H1 (cell line): ENCODE results near the gene AP3B2. TPM values are rescaled to one million over a fixed set of nuclear protein-coding genes. Genes with fewer than 3 reads are reported as not detected.

Experiments
- CTCF ChIA-PET: fragments of 300-600 bp; sonication (Branson Sonifier 250); formaldehyde crosslinking; loops from one replicate; lab custom pipeline; 2021; ENCODE audit not compliant: partially characterized antibody; lab: Charles Lee
- POLR2A ChIA-PET: fragments of 300-600 bp; sonication (Branson Sonifier 250); formaldehyde crosslinking; loops from one replicate; lab custom pipeline; 2021; ENCODE audit warnings: inconsistent platforms; ENCODE audit not compliant: partially characterized antibody; lab: Charles Lee
- DNase-seq, 2 experiments: peaks; one replicate each; pipeline versions ENCODE4 v3.0.0 to v3.0.0-alpha.2; 2010 to 2022; ENCODE audit warnings: low spot score in 2 of 2, low read depth in 1 of 2, mixed read lengths in 1 of 2
- FAIRE-seq: peaks from 2 replicates; lab custom pipeline; 2011; peaks lifted over from hg19 to GRCh38; lab: Jason Lieb, UNC
- H2AFZ ChIP-seq: 2 replicates; pipeline ENCODE4 v1.8.1; 2012; ENCODE audit warnings: low read length, inconsistent platforms
- H2AK5ac ChIP-seq: 2 replicates; pipeline ENCODE4 v1.6.1; 2013; ENCODE audit warnings: low read depth, low read length
- H2BK120ac ChIP-seq: replicated peaks from 2 replicates; pipeline ENCODE3; 2013; ENCODE audit warnings: low read depth, low read length, inconsistent platforms
- H2BK12ac ChIP-seq: 2 replicates; pipeline ENCODE4 v1.6.1; 2013; ENCODE audit warnings: low read depth, low read length
- H2BK15ac ChIP-seq: 2 replicates; pipeline ENCODE4 v1.6.1; 2013; ENCODE audit warnings: low read length
- H2BK20ac ChIP-seq: 2 replicates; pipeline ENCODE4 v1.6.1; 2013; ENCODE audit warnings: low read length
- H2BK5ac ChIP-seq: 2 replicates; pipeline ENCODE4 v1.6.1; 2013; ENCODE audit warnings: low read depth, low read length
- H3K14ac ChIP-seq: 2 replicates; pipeline ENCODE4 v1.6.1; 2013; ENCODE audit warnings: inconsistent platforms; ENCODE audit not compliant: insufficient read length
- H3K18ac ChIP-seq: 2 replicates; pipeline ENCODE4 v1.6.1; 2013; ENCODE audit warnings: low read length; ENCODE audit errors: extremely low read depth
- H3K23ac ChIP-seq: 2 replicates; pipeline ENCODE4 v1.6.1; 2013; ENCODE audit warnings: inconsistent platforms; ENCODE audit not compliant: insufficient read length
- H3K23me2 ChIP-seq: 2 replicates; pipeline ENCODE4 v1.6.1; 2013; ENCODE audit warnings: low read depth, low read length
- H3K27ac ChIP-seq: 2 replicates; pipeline ENCODE4 v1.6.1; 2011; ENCODE audit warnings: low read depth, low read length, inconsistent platforms
- H3K27me3 ChIP-seq, 4 experiments: replicated peaks in 1 of 4; 1 replicate in 1 of 4; 2 replicates in 3 of 4; pipeline versions ENCODE4 v1.6.1 to v1.8.1; 2011 to 2013; ENCODE audit warnings: low read length in 3 of 4, mild to moderate bottlenecking in 3 of 4, inconsistent platforms in 2 of 4, mixed read lengths in 2 of 4, moderate library complexity in 1 of 4; ENCODE audit not compliant: control insufficient read depth in 3 of 4, insufficient read depth in 3 of 4; ENCODE audit errors: extremely low read depth in 1 of 4
- H3K36me3 ChIP-seq, 4 experiments: 2 replicates each; pipeline versions ENCODE4 v1.6.1 to v1.8.1; 2011 to 2013; ENCODE audit warnings: mild to moderate bottlenecking in 4 of 4, low read length in 3 of 4, moderate library complexity in 2 of 4, control low read depth in 1 of 4, inconsistent platforms in 1 of 4; ENCODE audit not compliant: insufficient read depth in 4 of 4, control insufficient read depth in 2 of 4
- H3K4ac ChIP-seq: replicated peaks from 2 replicates; pipeline ENCODE3; 2013; ENCODE audit warnings: low read length, low read depth, mixed read lengths, inconsistent platforms; ENCODE audit not compliant: insufficient read length
- H3K4me1 ChIP-seq, 4 experiments: replicated peaks in 1 of 4; 1 replicate in 1 of 4; 2 replicates in 3 of 4; pipeline versions ENCODE4 v1.6.1 to v1.8.1; 2011 to 2013; ENCODE audit warnings: low read length in 3 of 4, inconsistent platforms in 2 of 4, mixed read lengths in 1 of 4; ENCODE audit not compliant: insufficient read depth in 4 of 4, control insufficient read depth in 3 of 4
- H3K4me2 ChIP-seq, 2 experiments: 2 replicates each; pipeline versions ENCODE4 v1.6.1 to v1.8.1; 2011 to 2013; ENCODE audit warnings: low read depth in 2 of 2, low read length in 2 of 2, control low read depth in 1 of 2, inconsistent platforms in 1 of 2, mild to moderate bottlenecking in 1 of 2; ENCODE audit not compliant: insufficient read depth in 1 of 2
- H3K4me3 ChIP-seq, 4 experiments: fragments of 200-600, 300-600 bp in 1 of 4; sonication (generic), shearing (Covaris generic), sonication (Bioruptor Twin) in 1 of 4; 2 replicates each; pipeline versions ENCODE4 v1.5.1 to v1.8.1; 2011 to 2016; ENCODE audit warnings: low read length in 4 of 4, low read depth in 3 of 4, control low read depth in 2 of 4, inconsistent platforms in 2 of 4, mild to moderate bottlenecking in 2 of 4, mixed read lengths in 1 of 4, moderate library complexity in 1 of 4; ENCODE audit not compliant: insufficient read depth in 2 of 4; ENCODE audit errors: extremely low read depth in 1 of 4
- H3K56ac ChIP-seq: replicated peaks from 2 replicates; pipeline ENCODE3; 2013; ENCODE audit warnings: low read depth, mild to moderate bottlenecking, mixed read lengths, low read length, inconsistent platforms; ENCODE audit not compliant: insufficient read length
- H3K79me1 ChIP-seq: 2 replicates; pipeline ENCODE4 v1.6.1; 2013; ENCODE audit warnings: low read depth, low read length, control low read depth
- H3K79me2 ChIP-seq, 2 experiments: 2 replicates each; pipeline versions ENCODE4 v1.6.1 to v1.8.1; 2012 to 2013; ENCODE audit warnings: low read length in 2 of 2, mild to moderate bottlenecking in 2 of 2, inconsistent platforms in 1 of 2; ENCODE audit not compliant: insufficient read depth in 2 of 2, control insufficient read depth in 1 of 2
- H3K9ac ChIP-seq, 4 experiments: replicated peaks in 1 of 4; 1 replicate in 1 of 4; 2 replicates in 3 of 4; pipeline versions ENCODE4 v1.6.1 to v1.8.1; 2011 to 2013; ENCODE audit warnings: low read depth in 3 of 4, low read length in 3 of 4, control low read depth in 2 of 4, mild to moderate bottlenecking in 2 of 4, moderate library complexity in 2 of 4, inconsistent platforms in 1 of 4; ENCODE audit errors: extremely low read depth in 1 of 4
- H3K9me3 ChIP-seq, 2 experiments: 2 replicates each; pipeline versions ENCODE4 v1.6.1 to v1.8.1; 2012 to 2013; ENCODE audit warnings: mild to moderate bottlenecking in 2 of 2, moderate library complexity in 2 of 2, control low read depth in 1 of 2, inconsistent platforms in 1 of 2, low read depth in 1 of 2, low read length in 1 of 2, mixed read lengths in 1 of 2; ENCODE audit not compliant: insufficient read depth in 2 of 2
- H4K20me1 ChIP-seq, 2 experiments: replicated peaks in 1 of 2; 2 replicates each; pipeline versions ENCODE3 to v1.8.1; 2011 to 2013; ENCODE audit warnings: inconsistent platforms in 2 of 2, low read length in 2 of 2, mild to moderate bottlenecking in 1 of 2; ENCODE audit not compliant: insufficient read depth in 2 of 2, control insufficient read depth in 1 of 2
- H4K5ac ChIP-seq: 2 replicates; pipeline ENCODE4 v1.6.1; 2013; ENCODE audit warnings: low read length, low read depth, mixed read lengths, inconsistent platforms; ENCODE audit not compliant: insufficient read length
- H4K8ac ChIP-seq: 2 replicates; pipeline ENCODE4 v1.8.0; 2013; ENCODE audit warnings: mild to moderate bottlenecking, moderate library complexity, low read length, inconsistent platforms; ENCODE audit not compliant: insufficient read depth; ENCODE audit errors: extremely low read depth
- H4K91ac ChIP-seq: replicated peaks from 2 replicates; pipeline ENCODE3; 2013; ENCODE audit warnings: low read length, mixed read lengths, inconsistent platforms; ENCODE audit not compliant: insufficient read length
- CHD1 ChIP-seq: IDR thresholded peaks from 2 replicates; pipeline ENCODE4 v1.6.1; 2012; ENCODE audit warnings: low read depth, low read length, improper control_type of control experiment
- MAFK ChIP-seq: IDR thresholded peaks from 2 replicates; pipeline ENCODE4 v1.6.1; 2012; ENCODE audit warnings: low read depth, mild to moderate bottlenecking, improper control_type of control experiment, low read length
- PHF8 ChIP-seq: fragments of 200-600 bp; sonication (generic); conservative IDR thresholded peaks from 2 replicates; pipeline ENCODE4 v1.7.1; 2012; ENCODE audit warnings: low read depth, mild to moderate bottlenecking, inconsistent platforms, low read length, moderate library complexity
- RBBP5 ChIP-seq: IDR thresholded peaks from 2 replicates; pipeline ENCODE4 v1.7.1; 2012; ENCODE audit warnings: low read depth, mild to moderate bottlenecking, inconsistent platforms, low read length, moderate library complexity, borderline replicate concordance
- SIN3A ChIP-seq, 2 experiments: IDR thresholded peaks in 1 of 2; conservative IDR thresholded peaks in 1 of 2; 2 replicates each; pipeline ENCODE4 v1.6.1; 2011 to 2012; ENCODE audit warnings: low read length in 2 of 2, improper control_type of control experiment in 1 of 2, low read depth in 1 of 2, mild to moderate bottlenecking in 1 of 2
- SRF ChIP-seq: IDR thresholded peaks from 2 replicates; pipeline ENCODE4 v1.6.1; 2011; ENCODE audit warnings: mild to moderate bottlenecking, low read depth, low read length, moderate library complexity
- WGBS, 2 experiments: shearing (Covaris generic) in 1 of 2; methylation state at CpG; one replicate each; pipeline versions ENCODE4 v1.1.6 to v1.1.7; 2013 to 2015; ENCODE audit warnings: low lambda C conversion rate in 2 of 2, mixed read lengths in 2 of 2, inconsistent platforms in 1 of 2, low coverage in 1 of 2, missing lambda C conversion rate in 1 of 2; ENCODE audit not compliant: insufficient replicate concordance in 2 of 2, insufficient coverage in 1 of 2, insufficient read length in 1 of 2; ENCODE audit errors: extremely low coverage in 1 of 2, missing lambda C conversion rate in 1 of 2; 5-methylcytosine and 5-hydroxymethylcytosine counted together
- polyA plus RNA-seq, 7 experiments: library from polyadenylated mRNA; depleted of rRNA in 3 of 7; stranded (reverse) in 5 of 7; unstranded in 2 of 7; fragments of >200 nt in 5 of 7; fragments of 200-250 nt in 2 of 7; gene quantifications; 1 replicate in 5 of 7; 2 replicates in 1 of 7; 4 replicates in 1 of 7; pipeline versions ENCODE4 v1.2.1 to v1.2.3, GENCODE V29; 2011 to 2013; ENCODE audit warnings: missing spikeins in 2 of 7, mixed read lengths in 2 of 7
- total RNA-seq: library from RNA; stranded (reverse); fragmentation: NEBNext Ultra II Directional; extraction: Animal tissue kit (Norgen Biotek cat#: 25700); gene quantifications from 2 replicates; pipeline ENCODE4 v1.2.1, GENCODE V29; 2021
- TF ChIP-seq, protein P1 (sequence below), 3 experiments: IDR thresholded peaks; 1 replicate in 2 of 3; 2 replicates in 1 of 3; pipeline versions ENCODE4 v1.5.1 to v1.6.1; 2011; ENCODE audit warnings: low read length in 3 of 3, mild to moderate bottlenecking in 3 of 3, inconsistent platforms in 2 of 3, low read depth in 1 of 3, moderate library complexity in 1 of 3; ENCODE audit not compliant: insufficient read depth in 1 of 3; ENCODE audit errors: control extremely low read depth in 1 of 3

The AP3B2 gene
- total and polyA plus RNA-seq, 2 of the 8 experiments (the other 6 are each of a cell fraction or from before 2014, with no cell fraction given), result 21.8 to 25.7 TPM

DNA sequence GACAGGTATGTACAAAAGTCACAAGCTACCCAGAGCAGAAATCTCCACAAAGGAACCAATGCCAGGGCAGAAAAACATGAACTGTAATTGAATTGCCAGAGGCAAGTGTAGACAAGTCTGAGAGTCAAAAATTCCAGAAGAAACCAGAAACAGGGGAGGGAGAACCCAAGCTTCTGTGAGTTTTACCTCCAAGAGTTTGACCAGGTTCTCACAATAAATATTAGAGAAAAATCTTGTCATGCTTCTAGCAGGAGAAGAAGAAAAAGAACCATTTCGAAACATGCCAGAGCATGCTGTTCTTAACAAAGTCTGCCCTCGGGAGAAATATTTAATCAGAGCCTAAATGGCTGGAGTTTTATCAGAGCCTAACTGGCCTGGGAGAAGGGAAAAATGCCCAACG lies 32.5 kb upstream of the AP3B2 start:
- ChIA-PET CTCF (interaction anchor here (0.7 to 0.9 kb wide), 2 partner anchors 9 to 12 kb away, joined by 3 read pairs; no protein-coding TSS in a partner anchor), POLR2A (no interaction called here)
- Histone ChIP-seq H3K4me1 (no peaks in the 10 kb centered on the region), H3K4me2 (no peak overlapping the region), H3K9ac (no peak overlapping the region), H3K23me2 (no peaks in the 10 kb centered on the region), H2BK15ac (no peak overlapping the region), H3K56ac (no peak overlapping the region), H2AK5ac (no peak overlapping the region), H3K79me1 (no peaks in the 10 kb centered on the region), H4K91ac (no peak overlapping the region), H2BK5ac (no peak overlapping the region), H4K8ac (no peak overlapping the region), H3K27ac (no peak overlapping the region), H3K9me3 (no peaks in the 10 kb centered on the region), H3K23ac (no peak overlapping the region), H3K79me2 (no peaks in the 10 kb centered on the region), H2BK20ac (no peak overlapping the region), H2BK12ac (no peak overlapping the region), H3K4ac (no peak overlapping the region), H4K20me1 (no peaks in the 10 kb centered on the region), H3K27me3 (no peaks in the 10 kb centered on the region), H3K14ac (no peak overlapping the region), H3K18ac (no peak overlapping the region), H4K5ac (no peak overlapping the region), H3K4me3 (no peak overlapping the region), H2BK120ac (no peak overlapping the region), H2AFZ (no peak overlapping the region), H3K36me3 (no peaks in the 10 kb centered on the region)
- FAIRE-seq (no peak), DNase-seq (no peak)
- no peak for TF ChIP-seq SRF
- TF ChIP-seq, protein P1, sequence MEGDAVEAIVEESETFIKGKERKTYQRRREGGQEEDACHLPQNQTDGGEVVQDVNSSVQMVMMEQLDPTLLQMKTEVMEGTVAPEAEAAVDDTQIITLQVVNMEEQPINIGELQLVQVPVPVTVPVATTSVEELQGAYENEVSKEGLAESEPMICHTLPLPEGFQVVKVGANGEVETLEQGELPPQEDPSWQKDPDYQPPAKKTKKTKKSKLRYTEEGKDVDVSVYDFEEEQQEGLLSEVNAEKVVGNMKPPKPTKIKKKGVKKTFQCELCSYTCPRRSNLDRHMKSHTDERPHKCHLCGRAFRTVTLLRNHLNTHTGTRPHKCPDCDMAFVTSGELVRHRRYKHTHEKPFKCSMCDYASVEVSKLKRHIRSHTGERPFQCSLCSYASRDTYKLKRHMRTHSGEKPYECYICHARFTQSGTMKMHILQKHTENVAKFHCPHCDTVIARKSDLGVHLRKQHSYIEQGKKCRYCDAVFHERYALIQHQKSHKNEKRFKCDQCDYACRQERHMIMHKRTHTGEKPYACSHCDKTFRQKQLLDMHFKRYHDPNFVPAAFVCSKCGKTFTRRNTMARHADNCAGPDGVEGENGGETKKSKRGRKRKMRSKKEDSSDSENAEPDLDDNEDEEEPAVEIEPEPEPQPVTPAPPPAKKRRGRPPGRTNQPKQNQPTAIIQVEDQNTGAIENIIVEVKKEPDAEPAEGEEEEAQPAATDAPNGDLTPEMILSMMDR (IDR thresholded peaks at IDR 0.05; ENCODE audit: control extremely low read depth in 1 of 3, insufficient read depth in 1 of 3, low read depth in 1 of 3, low read length in 3 of 3), result no peak
- no peak for TF ChIP-seq MAFK
- TF ChIP-seq CHD1, result no peak
- TF ChIP-seq SIN3A (conservative IDR thresholded peaks at IDR 0.05 in 1 of 2, IDR thresholded peaks at IDR 0.05 in 1 of 2; ENCODE audit: low read depth in 1 of 2, low read length in 2 of 2), result no peak
- TF ChIP-seq RBBP5, result no peak
- no peak for TF ChIP-seq PHF8
- 83% methylated on average over 3 of the region's 3 CpGs; no CpG with 5 or more reads in 1 of the 2 experiments for WGBS, 2 experiments
